ENCODE measurements around the gene COL5A1.

COL5A1 gene

DNA sequence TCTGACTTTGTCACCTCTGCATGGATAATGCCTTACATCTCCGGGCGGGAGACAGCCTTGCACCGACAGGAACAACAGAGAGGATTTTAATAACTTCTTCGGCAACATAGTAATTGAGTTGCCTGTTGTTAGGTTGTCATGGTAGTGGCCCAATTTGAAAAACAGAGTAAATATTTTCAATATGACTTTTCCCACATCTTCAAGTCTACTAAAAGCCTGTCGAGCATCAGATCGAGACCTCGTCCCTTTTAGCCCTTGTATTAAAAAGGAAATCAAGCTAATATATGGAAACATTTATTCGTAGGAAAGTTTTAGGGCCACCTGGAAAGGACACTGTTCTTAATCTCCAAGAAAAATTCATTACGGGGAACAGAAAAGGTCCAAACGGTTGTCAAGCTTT, 168.2 kb downstream of the COL5A1 start:
- in situ Hi-C loops (cut with MboI; ENCODE audit: low sequenced_read_pairs, unreplicated experiment) = loop anchor here (10.0 kb wide), 1 partner anchor 165 kb away; no protein-coding TSS in a partner anchor
- DNase-seq (ENCODE audit: low spot score) = no peak
- TF ChIP-seq, protein P1, sequence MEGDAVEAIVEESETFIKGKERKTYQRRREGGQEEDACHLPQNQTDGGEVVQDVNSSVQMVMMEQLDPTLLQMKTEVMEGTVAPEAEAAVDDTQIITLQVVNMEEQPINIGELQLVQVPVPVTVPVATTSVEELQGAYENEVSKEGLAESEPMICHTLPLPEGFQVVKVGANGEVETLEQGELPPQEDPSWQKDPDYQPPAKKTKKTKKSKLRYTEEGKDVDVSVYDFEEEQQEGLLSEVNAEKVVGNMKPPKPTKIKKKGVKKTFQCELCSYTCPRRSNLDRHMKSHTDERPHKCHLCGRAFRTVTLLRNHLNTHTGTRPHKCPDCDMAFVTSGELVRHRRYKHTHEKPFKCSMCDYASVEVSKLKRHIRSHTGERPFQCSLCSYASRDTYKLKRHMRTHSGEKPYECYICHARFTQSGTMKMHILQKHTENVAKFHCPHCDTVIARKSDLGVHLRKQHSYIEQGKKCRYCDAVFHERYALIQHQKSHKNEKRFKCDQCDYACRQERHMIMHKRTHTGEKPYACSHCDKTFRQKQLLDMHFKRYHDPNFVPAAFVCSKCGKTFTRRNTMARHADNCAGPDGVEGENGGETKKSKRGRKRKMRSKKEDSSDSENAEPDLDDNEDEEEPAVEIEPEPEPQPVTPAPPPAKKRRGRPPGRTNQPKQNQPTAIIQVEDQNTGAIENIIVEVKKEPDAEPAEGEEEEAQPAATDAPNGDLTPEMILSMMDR (IDR thresholded peaks at IDR 0.05; ENCODE audit: borderline replicate concordance, control extremely low read depth, extremely low read depth, insufficient read depth, missing control alignments) = no peak

DNA sequence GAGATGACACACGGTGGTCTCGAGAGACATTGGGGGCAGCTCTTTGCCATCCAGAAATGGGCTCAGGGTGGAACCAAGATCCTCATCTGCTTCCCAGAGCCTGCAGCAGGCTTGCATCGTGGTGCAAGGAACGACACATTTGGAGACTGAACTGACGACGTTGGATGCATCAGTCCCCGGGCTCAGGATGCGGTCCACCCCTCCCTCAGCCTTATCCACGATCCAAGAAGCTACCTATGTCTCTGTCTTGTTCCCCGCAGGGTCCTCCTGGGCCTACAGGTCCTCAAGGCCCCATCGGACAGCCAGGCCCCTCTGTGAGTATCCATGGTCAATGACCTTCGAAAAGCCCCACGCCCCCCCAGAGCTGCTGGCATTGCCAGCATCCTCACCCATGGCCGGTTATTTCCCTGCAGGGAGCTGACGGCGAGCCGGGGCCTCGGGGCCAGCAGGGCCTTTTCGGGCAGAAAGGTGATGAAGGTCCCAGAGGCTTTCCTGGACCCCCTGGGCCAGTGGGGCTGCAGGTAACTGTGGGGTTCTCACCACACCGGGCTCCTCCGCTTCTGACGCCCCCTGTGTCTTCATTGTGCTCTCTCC, 169.6 kb downstream of the COL5A1 start:
- in situ Hi-C loops (cut with MboI; ENCODE audit: low sequenced_read_pairs, unreplicated experiment) = no loop called here
- DNase-seq (ENCODE audit: low spot score) = no peak
- TF ChIP-seq, protein P1 (IDR thresholded peaks at IDR 0.05; ENCODE audit: borderline replicate concordance, control extremely low read depth, extremely low read depth, insufficient read depth, missing control alignments) = no peak

DNA sequence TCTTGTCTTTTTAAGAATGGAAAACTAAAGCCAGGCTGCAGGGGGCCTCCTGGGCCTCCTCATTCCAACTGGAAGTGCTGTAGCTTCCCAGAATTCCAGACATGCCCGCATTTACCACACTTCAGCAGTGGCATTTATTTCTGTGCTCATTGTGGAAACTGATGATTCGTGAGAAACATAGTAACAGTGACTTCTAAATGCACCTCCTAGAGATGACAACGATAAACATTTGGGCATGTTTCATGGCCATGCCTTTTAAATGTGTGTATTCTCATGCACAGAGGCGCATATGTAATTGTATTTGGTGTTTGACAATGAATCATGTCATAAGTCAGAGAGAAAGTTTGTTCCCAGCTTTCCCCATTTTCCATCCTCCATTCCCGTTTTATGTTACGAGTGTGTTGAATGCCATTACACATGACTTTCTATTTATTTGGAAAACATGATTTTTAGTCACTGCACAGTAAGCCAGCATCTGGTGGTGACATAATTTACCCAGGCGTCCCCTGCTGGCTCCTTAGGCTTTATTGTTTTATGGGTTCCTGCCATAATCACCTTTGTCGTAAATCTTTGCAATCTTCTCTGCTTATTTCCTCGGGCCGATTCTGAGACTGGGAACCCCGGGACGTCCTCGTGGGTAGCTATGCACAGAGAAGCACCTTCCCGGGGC, 170.2 kb downstream of the COL5A1 start:
- DNase-seq (ENCODE audit: low spot score) = no peak
- TF ChIP-seq, protein P1 (IDR thresholded peaks at IDR 0.05; ENCODE audit: borderline replicate concordance, control extremely low read depth, extremely low read depth, insufficient read depth, missing control alignments) = no peak
- in situ Hi-C loops (cut with MboI; ENCODE audit: low sequenced_read_pairs, unreplicated experiment) = no loop called here

DNA sequence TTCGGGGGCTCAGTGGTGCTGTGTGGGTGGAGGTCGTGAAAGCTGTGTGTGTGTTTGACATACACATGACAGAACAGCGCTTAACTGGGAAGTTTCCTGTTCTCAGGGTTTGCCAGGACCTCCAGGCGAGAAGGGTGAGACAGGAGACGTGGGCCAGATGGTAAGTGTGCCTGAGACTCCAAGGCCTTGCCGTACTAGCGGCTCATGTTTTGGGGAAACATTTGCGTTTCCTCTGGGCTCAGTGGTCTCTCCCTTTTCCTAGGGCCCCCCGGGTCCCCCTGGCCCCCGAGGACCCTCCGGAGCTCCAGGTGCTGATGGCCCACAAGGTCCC, 170.7 kb downstream of the COL5A1 start:
- no peak for DNase-seq (ENCODE audit: low spot score)
- TF ChIP-seq, protein P1 (IDR thresholded peaks at IDR 0.05; ENCODE audit: borderline replicate concordance, control extremely low read depth, extremely low read depth, insufficient read depth, missing control alignments) = no peak
- in situ Hi-C loops (cut with MboI; ENCODE audit: low sequenced_read_pairs, unreplicated experiment) = no loop called here

DNA sequence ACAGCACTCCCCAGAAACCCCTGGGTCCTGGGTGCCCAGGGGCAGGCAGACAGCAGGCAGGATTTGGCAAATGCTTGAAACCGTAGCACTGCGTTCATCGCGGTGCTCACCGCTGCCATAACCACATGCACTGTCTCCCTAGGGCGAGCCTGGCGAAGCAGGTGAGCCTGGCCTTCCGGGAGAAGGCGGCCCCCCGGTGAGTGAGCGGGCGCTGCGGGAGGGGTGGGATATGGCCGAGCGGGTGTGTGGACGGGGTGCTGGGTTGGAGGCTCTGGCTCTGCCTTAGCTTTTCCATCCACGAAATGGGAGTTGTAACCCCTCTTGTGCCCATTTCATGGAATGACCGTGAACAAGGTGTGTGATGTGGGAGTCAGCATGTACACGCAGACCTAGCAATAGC, 172.2 kb downstream of the COL5A1 start:
- in situ Hi-C loops (cut with MboI; ENCODE audit: low sequenced_read_pairs, unreplicated experiment) = no loop called here
- DNase-seq (ENCODE audit: low spot score) = no peak
- TF ChIP-seq, protein P1 (IDR thresholded peaks at IDR 0.05; ENCODE audit: borderline replicate concordance, control extremely low read depth, extremely low read depth, insufficient read depth, missing control alignments) = no peak

DNA sequence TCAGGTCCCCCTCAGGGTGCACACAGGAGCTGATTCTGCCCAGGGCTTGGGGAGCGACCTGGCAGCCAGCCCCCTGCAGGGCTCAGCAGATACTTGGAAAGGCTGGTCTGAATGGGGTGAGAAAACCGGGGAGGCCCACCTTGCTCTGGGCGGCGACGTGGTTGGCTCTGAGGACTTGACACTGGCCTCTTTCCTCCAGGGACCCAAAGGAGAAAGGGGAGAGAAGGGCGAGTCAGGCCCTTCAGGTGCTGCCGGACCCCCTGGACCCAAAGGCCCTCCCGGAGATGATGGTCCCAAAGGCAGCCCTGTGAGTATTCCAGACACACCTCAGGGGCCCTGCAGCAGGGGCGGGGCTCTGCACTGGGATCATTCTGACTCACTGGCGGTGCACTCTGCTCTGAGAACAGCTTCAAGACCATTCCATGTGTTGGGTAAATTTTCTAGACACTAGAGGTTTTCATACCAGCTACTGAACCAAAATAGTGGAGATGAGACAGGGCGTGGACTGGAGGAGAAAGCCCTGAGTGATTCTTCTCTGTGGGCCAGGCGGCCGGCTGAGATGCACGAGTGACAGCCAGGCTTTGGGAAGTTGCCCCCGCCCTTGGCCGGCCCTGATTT, 173.1 kb downstream of the COL5A1 start:
- DNase-seq (ENCODE audit: low spot score) = no peak
- TF ChIP-seq, protein P1 (IDR thresholded peaks at IDR 0.05; ENCODE audit: borderline replicate concordance, control extremely low read depth, extremely low read depth, insufficient read depth, missing control alignments) = no peak
- in situ Hi-C loops (cut with MboI; ENCODE audit: low sequenced_read_pairs, unreplicated experiment) = no loop called here

Data from GM13976 (cell line).